MV-4-11 (cell line): ENCODE results near the gene SOAT2.
"Not testable (repeated sequence)": the region's sequence is repeated elsewhere in the genome, so short reads cannot be mapped to it uniquely, and the experiment has no call there.

Experiments
- DNase-seq: peaks from one replicate; lab custom pipeline; 2025; lab: John Stamatoyannopoulos, UW

The SOAT2 gene

DNA sequence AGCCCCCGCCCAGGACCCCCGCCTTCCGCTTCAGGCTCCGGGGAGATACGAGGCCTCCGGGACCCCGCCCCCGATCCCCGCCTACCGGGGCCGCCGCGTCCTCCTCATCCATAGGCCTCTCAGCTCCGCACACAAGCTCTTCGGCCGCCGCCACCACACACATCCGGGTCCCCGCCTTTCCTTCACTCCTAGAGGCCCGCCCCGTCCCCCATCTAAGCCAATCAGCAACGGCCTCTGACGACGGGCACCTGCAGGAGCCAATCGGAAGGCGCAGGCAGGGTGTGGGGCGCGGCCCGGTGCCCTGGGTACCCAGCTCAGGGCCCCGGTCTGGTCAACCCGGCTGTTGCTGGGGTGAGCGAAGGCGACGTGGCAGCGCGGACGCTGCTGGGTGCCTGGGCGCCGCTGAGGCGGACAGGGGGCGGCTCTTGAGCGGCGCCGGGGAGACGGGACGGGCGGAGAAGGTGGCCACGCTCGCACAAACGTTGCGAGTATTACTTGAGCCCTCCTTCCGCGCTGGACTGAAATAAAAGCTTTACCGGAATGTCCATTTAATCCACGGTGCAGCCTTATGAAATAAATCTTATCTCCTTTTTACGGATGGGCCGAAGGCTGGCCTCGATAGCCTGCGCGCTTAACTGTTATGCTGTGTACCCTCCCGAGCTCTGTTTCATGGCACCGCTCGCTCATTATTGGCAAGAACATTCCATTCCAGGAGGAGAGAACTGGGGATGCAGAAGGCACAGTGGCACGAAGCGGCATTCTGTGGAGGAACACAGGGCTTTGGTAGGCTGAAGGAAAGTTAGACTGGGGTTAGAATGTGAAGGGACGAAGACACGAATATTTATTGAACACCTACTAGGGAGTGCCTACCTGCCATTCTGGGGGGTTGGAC is 23.8 kb upstream of the SOAT2 start, which contains the start of gene SPRYD3:
Gene SPRYD3, minus strand, starts transcription at position 165 of the 892 bp plus-strand sequence. Its CDS starts 57 bp downstream, at position 108.
- DNase-seq, result peak; percentile 91

DNA sequence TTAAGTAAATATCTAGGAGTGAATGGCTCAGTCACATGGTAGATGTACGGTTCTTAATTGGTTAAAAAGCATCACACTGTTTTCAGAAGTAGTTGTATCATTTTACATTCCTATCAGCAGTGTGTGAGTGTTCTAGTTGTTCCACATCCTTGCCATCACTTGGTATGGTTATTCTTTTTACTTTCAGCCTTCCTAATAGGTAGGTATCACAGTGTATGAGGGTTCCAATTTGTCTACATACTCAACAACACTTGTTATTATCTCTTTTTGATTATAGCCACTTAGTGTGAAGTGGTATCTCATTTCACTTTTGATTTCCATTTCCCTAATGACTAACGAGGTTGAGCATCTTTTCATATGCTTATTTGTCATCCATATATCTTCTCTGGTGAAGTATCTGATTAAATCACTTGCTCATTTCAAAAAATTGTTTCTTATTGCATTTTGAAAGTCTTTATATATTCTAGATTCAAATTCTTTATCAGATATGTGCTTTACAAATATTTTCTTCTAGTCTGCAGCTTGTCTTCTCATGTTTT is 20.6 kb upstream of the SOAT2 start:
- no peak for DNase-seq

DNA sequence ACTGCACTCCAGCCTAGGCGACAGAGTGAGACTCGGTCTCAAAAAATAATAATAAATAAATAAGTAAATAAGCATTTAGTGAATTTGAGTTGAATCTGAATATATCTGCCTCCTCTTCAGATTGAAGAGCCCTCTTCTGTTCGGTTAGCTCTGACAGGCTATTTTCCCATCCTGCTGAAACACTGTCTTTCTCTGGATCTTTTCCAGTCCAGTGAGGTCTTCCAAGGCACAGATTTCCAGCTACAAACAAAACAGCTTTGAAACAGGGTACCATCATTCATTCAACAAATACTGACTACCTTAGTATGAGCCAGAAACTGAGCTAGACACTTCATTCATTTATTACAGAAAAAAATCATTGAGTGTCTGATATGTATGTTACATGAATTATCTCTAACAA is 16.9 kb upstream of the SOAT2 start:
- DNase-seq, result no peak

DNA sequence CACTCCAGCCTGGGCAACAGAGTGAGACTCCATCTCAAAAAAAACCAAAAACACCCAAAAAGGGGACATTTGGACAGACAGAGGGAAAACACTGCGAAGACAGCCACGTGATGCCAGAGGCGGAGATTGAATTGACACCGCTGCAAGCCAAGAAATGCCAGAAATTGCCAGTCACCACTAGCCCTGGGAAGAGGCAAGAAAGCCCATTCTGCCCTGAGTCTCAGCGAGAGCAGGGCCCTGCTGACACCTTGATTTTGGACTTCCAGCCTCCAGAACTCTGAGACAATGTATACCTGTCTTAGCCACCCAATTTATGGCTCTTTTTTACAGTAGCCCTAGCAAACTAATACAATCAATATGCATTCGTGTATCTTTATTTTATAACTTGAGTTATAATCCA is 13.2 kb upstream of the SOAT2 start:
- DNase-seq, result no peak

DNA sequence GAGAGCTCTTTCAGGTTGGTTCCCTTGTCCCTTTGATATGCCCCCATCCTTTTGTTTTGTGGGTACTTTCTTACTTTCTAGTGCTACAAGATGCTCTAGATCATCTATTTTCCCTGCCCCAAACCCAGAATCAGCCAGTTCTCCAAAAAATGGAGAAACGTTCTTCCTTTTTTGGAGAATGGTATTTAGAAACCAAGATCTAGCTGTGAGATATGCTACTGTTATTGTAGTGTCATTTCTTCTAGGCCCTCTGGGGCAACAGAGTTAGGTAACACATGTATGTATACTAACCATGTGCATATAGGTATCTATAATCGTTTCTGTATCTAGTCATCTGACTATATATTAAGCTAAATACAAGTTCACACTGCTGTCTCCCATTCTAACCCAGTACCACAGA is 12.7 kb upstream of the SOAT2 start:
- no peak for DNase-seq

DNA sequence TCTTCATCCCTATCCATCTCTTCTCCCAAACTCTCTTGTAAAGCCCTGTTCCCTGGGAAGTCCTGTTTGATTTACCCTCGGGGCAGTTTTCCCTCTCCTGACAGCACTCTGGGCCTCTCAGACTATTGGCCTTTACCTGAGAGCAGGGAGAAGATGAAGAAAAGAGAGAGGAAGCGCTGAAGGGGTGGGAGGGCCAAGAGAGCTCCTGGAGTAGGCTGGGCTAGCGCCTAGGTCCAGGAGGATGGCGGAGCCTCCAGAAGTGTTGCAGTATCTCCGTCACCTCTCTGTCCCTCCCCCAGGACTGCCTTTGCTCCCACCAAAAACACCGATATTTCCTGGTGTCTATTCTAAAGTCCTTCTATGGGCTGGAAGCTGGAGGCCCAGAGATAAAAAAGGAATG is 11.5 kb upstream of the SOAT2 start:
- DNase-seq, result no peak

DNA sequence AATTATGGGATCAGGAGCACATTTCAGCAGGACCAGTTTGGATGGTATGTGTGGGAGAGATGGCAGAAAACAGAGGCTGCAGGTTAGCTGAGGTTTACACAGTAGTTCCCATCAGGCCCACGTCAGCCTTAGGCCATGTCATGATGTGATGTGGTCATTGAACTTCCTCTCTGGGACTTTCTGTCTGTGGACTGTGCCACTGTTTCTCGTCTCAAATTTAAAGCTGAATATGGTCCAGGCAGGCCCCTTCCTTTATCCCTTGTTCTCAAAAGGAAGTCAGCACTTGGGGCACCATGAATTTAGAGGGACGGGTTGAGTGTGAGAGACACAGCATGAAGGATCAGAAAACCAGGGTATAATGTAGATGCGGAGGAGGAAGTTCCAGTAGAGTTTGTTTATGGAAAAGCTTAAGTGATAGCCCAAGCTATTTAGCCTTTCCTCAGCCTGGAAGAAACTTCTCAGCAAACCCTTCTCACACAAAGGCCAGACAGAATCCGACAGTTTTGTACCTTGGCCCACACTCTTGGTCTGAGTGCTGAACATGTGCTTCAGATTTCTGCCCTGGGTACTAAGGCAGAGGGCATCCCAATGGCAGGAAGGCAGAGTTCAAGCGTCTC is 9.4 kb upstream of the SOAT2 start:
- peak; percentile 74 for DNase-seq

DNA sequence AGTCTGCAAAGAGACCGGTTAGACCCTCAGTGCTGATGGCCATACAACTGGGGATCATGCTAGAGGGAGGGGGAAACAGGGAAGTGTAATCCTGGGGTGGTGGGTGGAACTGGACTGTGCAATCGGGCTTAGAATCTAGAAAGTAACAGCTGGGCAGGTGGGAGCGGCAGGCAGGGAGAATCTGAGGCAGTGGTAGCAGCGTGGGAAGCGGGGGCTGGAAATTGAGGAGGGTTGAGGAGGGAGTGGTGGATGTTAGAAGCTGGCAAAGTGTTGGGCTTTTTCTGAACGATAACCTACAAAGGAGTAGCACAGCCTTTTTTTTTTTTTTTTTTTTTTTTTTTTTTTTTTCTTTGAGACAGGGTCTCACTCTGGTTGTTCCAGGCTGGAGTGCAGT is 8.9 kb upstream of the SOAT2 start:
- DNase-seq, result no peak

DNA sequence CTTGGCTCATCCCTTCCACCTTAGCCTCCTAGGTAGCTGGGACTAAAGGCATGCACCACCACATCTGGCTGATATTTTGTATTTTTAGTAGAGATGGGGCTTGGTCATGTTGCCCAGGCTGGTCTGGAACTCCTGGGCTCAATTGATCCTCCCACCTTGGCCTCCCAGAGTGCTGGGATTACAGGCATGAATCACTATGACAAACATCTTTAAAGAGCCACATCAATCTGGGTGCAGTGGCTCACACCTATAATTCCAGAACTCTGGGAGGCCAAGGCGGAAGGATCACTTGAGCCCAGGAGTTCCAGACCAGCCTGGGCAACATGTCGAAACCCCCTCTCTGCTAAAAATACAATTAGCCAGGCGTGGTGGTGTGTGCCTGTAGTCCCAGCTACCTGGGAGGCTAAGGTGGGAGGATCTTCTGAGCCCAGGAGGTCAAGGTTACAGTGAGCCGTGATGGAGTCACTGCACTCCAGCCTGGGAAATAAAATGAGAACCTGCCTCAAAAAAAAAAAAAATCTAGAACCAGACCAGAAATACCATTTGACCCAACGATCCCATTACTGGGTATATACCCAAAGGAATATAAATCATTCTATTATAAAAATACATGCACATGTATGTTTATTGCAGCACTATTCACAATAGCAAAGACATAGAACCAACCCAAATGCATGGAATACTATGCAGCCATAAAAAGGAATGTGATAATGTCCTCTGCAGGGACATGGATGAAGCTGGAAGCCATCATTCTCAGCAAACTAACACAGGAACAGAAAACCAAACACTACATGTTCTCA is 8.3 kb upstream of the SOAT2 start:
- DNase-seq, result not testable (repeated sequence)

DNA sequence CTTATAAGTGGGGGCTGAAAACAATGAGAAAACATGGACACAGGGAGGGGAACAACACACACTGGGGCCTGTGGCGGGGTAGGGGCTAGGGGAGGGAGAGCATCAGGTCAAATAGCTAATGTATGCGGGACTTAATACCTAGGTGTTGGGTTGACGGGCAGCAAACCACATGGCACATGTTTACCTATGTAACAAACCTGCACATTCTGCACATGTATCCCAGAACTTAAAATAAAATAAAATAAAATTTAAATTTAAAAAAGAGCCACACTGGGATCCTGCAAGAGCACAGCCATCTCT is 7.7 kb upstream of the SOAT2 start:
- DNase-seq, result not testable (repeated sequence)

DNA sequence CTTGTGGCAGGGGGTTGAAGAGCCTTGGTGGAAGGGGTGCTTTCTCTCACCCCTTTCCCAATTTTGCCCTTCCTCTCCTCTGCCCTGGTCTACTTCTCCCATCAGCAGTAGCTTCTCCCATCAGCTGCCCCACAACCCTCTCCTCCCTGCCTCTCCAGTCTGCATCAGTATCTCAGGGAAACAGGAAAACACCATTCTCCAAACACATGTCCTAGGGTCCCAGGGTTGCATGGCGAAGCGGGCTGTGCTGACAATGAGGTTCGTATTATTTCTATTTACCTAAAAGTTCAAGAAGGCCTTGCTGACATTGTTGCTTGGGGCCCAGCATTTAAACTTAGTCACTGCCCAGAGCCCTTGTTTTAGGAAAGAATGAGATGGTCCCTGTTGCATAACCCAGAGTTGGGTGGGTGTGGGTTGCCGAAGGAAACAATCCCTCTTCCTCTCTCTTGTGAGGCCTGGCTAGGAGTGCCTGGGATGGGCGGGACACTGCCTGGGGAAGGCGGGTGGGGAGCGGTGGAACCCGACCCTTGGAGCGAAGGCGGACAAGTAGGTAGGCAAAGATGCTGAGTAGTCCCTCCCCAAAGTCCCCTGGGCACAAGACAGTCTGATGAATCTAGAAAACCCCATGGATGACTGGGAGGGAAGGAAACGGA is 7.1 kb upstream of the SOAT2 start:
- DNase-seq, result peak; percentile 19

DNA sequence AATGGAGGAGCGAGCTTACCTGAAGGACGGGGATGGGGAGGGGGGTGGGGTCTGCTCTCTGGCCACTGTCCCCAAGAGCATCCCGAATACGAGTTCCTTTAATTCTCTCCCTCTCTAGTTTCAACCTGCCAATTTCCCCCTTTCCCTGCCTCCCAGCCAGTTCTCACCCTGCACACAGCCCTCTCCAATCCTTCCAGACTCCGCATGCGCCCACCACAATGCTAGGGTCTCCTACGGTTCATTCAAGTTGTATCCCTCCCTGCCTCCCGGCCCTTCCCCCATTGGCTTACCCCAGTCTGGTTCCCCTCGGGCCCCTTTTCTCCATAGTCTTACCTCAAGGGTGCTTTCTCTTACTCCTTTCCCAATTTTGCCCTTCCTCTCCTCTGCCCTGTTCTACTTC is 6.5 kb upstream of the SOAT2 start:
- no peak for DNase-seq

DNA sequence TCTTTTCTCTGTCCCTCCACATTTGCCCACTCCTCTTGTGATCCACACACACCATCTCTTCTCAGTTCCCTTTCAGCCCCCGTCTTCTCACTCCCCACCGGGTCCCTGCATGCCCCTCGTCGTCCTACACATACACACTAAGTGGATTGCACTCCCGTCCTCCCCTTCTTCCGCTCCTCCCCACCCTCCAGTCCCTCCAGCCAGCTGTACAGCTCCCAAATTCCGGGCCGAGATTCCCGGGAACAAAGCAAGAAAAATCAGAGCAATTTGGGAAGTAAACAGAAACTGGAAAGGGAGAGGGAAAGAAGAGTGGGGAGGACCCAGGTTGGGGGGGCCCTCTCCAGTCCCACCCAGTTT is 6.1 kb upstream of the SOAT2 start:
- DNase-seq, result no peak

DNA sequence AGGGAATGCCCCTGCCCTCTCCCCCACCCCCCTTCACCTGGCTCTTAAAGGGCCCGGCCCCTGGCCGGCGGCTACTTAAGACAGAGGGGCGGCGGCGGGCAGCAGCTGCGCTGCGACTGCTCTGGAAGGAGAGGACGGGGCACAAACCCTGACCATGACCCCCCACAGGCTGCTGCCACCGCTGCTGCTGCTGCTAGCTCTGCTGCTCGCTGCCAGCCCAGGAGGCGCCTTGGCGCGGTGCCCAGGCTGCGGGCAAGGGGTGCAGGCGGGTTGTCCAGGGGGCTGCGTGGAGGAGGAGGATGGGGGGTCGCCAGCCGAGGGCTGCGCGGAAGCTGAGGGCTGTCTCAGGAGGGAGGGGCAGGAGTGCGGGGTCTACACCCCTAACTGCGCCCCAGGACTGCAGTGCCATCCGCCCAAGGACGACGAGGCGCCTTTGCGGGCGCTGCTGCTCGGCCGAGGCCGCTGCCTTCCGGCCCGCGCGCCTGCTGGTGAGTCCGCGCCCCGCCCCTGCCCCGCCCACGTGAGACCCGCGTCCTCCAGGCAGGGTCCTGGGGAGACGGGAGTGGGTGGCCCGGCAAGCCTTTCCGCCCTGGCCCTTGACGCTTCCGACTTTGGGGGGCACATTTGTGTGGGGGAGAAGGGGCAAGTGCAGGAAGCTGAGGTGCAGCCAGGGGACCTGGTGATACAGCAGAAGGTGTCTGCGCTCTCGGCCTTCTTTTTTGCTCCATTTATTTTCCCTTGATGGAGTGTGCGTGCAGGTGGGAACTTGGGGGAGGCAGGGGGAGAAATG is 5.5 kb upstream of the SOAT2 start, which contains the start of gene IGFBP6:
Gene IGFBP6, plus strand, starts transcription at position 104 of the 790 bp plus-strand sequence. Its CDS starts 51 bp downstream, at position 155.
- peak; percentile 11 for DNase-seq

DNA sequence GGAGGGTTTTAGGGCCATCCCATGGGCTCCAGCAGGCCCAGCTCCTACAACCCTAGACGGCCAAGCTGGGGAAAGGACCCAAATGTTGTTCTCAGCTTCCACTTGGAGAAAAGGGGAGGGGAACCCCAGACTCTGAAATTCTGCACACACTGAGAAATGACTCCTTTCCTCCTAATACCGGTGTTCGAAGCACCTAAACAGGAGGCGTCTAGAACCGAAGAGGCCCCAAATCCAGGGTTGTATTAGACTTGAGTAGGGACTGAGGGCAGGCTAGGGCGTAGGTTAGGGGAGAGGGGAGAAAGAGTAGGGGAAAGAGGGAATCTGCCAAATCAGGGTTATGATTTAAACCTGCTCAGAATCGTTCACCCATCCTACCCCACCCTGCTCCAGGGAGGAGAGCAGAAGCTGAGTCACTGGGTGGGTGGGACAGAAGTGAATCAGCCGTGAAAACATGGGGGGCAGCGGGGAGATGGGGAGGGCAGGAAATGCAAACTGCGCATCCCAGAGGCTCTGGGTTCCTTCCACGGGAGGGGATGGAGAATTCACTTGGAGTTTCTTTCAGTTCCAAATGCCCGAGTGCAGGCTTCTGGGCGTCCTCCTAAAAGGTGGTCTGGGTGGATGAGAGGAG is 4.8 kb upstream of the SOAT2 start:
- no peak for DNase-seq

DNA sequence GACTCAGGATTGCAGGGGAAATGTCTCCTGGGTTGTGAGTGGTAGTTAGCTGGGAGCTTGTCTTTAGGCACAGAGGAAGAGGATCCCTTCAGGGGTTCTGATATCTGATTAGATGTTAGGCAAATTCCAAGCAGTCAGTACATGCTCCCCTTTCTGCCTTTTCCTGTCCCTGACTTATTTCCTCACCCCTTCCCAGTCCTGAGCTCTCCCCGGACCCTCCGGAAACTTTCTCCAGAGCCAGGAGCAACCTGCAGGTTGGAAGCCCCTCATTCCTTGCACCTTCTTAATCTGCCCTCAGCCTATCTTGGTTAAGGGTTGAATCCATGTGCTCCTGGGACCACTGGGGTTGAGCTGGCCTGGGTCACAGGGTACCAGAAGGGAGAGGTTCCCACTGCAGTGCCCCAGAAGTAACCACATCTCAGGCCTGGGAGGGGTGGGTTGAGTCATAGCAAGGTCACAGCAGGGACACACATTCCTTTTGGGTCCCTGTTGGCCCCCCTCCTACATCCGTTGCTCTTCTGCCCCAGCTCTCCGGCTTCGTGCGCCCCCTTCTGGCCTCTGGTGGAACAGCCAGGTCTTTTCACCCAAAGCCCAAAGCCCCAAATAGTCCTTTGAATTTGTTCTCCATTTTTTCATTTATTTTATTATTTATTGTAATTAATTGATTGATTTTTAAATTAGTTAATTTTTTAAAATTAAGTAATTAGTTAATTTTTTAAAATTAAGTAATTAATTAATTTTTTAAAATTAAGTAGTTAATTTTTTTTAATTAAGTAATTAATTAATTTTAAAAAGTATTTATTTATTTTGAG is 4.0 kb upstream of the SOAT2 start:
- peak; percentile 93 for DNase-seq

DNA sequence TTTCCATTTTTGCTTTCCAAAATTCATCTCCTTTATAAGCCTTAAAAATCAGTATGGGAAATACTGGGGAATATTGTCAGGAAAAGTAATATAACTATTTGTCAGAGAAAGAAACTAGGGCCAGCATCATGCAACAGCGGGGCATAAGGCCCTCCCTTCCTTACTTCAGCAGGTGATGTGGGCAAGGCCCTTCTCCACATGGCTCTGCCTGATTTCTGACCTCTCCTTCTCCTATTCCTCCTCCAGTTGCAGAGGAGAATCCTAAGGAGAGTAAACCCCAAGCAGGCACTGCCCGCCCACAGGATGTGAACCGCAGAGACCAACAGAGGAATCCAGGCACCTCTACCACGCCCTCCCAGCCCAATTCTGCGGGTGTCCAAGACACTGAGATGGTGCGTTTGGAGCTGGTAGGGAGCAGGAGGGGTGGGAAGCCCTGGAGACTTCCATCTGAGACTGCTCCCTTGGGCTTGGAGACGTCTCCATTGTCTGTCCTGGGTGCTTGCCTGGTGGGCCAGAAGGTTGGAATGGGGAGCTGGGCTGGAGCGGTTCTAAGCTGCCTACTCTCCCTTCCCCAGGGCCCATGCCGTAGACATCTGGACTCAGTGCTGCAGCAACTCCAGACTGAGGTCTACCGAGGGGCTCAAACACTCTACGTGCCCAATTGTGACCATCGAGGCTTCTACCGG is 2.7 kb upstream of the SOAT2 start:
- no peak for DNase-seq

DNA sequence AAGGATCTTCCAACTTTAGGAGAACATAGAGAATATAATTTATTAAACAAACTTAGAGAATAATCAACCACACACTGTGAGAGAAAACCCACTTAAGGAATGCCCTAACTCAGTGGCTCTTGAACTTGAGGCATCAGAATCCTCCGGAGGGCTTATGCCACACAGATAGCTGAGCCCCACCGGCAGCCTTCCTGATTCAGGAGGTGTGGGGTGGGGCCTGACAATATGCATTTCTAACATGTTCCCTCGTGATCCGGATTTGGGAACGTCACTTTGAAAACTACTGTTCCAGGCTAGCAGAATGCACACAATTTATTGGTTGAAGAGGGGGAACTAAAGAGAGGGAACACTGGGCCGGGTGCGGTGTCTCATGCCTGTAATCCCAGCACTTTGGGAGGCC is 2.0 kb upstream of the SOAT2 start:
- DNase-seq, result no peak
